HepG2 (cell line): ENCODE results near the gene THADA. TPM values are rescaled to one million over a fixed set of nuclear protein-coding genes. Genes with fewer than 3 reads are reported as not detected.

Source experiments
- DNMT1 ChIP-seq: sonication (generic); formaldehyde crosslinking; IDR thresholded peaks from 2 replicates; pipeline ENCODE4 v1.5.1; 2020; ENCODE audit warnings: mild to moderate bottlenecking, missing genetic modification reagents
- DPF2 ChIP-seq: sonication (generic); formaldehyde crosslinking; IDR thresholded peaks from 2 replicates; pipeline ENCODE4 v1.4.0; 2020; ENCODE audit warnings: mild to moderate bottlenecking, low read depth, missing genetic modification reagents, borderline replicate concordance
- ZFP36L1 ChIP-seq: sonication (generic); formaldehyde crosslinking; IDR thresholded peaks from 2 replicates; pipeline ENCODE4 v1.8.0; 2022; ENCODE audit warnings: mild to moderate bottlenecking, missing genetic modification reagents, moderate library complexity
- ZFP41 ChIP-seq: sonication (generic); formaldehyde crosslinking; IDR thresholded peaks from 2 replicates; pipeline ENCODE4 v1.4.0; 2020; ENCODE audit warnings: mild to moderate bottlenecking, missing genetic modification reagents, borderline replicate concordance
- ZNF143 ChIP-seq: sonication (generic); formaldehyde crosslinking; IDR thresholded peaks from 2 replicates; pipeline ENCODE4 v1.4.0; 2020; ENCODE audit warnings: missing genetic modification reagents
- ZNF230 ChIP-seq: sonication (generic); formaldehyde crosslinking; IDR thresholded peaks from 2 replicates; pipeline ENCODE4 v1.4.0; 2020; ENCODE audit warnings: mild to moderate bottlenecking, missing genetic modification reagents
- ZNF841 ChIP-seq: sonication (generic); formaldehyde crosslinking; IDR thresholded peaks from 2 replicates; pipeline ENCODE4 v1.8.1; 2023; ENCODE audit warnings: missing genetic modification reagents, borderline replicate concordance
- ZNF878 ChIP-seq: sonication (generic); formaldehyde crosslinking; IDR thresholded peaks from 2 replicates; pipeline ENCODE4 v1.8.1; 2023; ENCODE audit warnings: mild to moderate bottlenecking, missing genetic modification reagents, moderate library complexity
- ZNF879 ChIP-seq: sonication (generic); formaldehyde crosslinking; IDR thresholded peaks from 2 replicates; pipeline ENCODE4 v1.8.1; 2023; ENCODE audit warnings: missing genetic modification reagents
- polyA plus RNA-seq, 8 experiments: library from polyadenylated mRNA; depleted of rRNA in 3 of 8; stranded (reverse) in 7 of 8; unstranded in 1 of 8; fragments of >200 nt; fragmentation: Illumina TruSeq in 4 of 8; extraction: Trizol in 4 of 8; gene quantifications; 2 replicates each; pipeline versions ENCODE4 v1.2.1 to v1.2.3, GENCODE V29; 2011 to 2016; ENCODE audit warnings: low read depth in 4 of 8, missing spikeins in 1 of 8, mixed read lengths in 1 of 8; ENCODE audit not compliant: insufficient read depth in 1 of 8
- total RNA-seq, 5 experiments: library from RNA; depleted of rRNA; stranded (reverse); fragments of >200 nt; fragmentation: Illumina TruSeq; extraction: Trizol; gene quantifications; 2 replicates each; pipeline ENCODE4 v1.2.3, GENCODE V29; 2016; ENCODE audit warnings: low read depth in 1 of 5
- TF ChIP-seq, protein P1 (sequence below): sonication (generic); formaldehyde crosslinking; IDR thresholded peaks from 2 replicates; pipeline ENCODE4 v1.4.0; 2020; ENCODE audit warnings: mild to moderate bottlenecking, missing genetic modification reagents
- TF ChIP-seq, protein P2 (sequence below): sonication (generic); formaldehyde crosslinking; IDR thresholded peaks from 2 replicates; pipeline ENCODE4 v1.4.0; 2020; ENCODE audit warnings: missing genetic modification reagents

The THADA gene
- total and polyA plus RNA-seq, 2 of the 13 experiments (the other 11 are each of a cell fraction or from before 2014, with no cell fraction given), result 12.7 to 21.7 TPM

DNA sequence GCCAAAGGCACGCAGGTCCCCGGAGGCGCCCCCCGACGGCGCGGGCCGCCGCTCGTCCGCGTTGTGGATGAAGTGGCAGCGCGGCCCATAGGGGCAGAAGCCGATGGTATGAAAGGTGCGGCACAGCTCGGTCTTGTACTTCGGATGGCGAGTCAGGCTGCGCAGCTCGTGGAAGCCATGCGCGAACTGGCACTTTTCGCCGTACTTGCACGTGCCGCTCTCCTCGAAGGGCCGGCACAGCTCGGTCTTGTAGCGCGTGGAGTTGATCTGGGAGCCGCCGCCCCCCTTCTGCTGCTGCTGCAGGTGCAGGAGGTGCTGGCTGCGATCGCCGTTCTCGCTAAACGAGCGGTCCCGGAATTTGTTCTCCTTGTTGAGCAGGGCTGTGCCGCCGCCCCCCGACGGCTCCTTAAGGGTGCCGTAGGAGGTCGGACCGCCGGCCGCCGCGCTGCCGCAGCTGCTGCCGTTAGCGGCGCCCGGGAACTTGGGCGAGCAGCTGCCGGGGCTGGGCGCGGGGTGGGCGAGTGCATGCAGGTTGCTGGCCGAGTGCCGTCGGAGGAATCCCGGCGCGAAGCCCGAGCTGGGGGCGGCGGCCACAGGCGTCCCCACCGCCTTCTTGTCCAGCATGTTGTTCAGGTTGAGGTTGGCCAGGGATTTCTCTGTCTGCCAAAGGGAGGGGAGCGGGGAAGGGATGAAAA is 370.6 kb downstream of the THADA start (continued):
- TF ChIP-seq, protein P1, sequence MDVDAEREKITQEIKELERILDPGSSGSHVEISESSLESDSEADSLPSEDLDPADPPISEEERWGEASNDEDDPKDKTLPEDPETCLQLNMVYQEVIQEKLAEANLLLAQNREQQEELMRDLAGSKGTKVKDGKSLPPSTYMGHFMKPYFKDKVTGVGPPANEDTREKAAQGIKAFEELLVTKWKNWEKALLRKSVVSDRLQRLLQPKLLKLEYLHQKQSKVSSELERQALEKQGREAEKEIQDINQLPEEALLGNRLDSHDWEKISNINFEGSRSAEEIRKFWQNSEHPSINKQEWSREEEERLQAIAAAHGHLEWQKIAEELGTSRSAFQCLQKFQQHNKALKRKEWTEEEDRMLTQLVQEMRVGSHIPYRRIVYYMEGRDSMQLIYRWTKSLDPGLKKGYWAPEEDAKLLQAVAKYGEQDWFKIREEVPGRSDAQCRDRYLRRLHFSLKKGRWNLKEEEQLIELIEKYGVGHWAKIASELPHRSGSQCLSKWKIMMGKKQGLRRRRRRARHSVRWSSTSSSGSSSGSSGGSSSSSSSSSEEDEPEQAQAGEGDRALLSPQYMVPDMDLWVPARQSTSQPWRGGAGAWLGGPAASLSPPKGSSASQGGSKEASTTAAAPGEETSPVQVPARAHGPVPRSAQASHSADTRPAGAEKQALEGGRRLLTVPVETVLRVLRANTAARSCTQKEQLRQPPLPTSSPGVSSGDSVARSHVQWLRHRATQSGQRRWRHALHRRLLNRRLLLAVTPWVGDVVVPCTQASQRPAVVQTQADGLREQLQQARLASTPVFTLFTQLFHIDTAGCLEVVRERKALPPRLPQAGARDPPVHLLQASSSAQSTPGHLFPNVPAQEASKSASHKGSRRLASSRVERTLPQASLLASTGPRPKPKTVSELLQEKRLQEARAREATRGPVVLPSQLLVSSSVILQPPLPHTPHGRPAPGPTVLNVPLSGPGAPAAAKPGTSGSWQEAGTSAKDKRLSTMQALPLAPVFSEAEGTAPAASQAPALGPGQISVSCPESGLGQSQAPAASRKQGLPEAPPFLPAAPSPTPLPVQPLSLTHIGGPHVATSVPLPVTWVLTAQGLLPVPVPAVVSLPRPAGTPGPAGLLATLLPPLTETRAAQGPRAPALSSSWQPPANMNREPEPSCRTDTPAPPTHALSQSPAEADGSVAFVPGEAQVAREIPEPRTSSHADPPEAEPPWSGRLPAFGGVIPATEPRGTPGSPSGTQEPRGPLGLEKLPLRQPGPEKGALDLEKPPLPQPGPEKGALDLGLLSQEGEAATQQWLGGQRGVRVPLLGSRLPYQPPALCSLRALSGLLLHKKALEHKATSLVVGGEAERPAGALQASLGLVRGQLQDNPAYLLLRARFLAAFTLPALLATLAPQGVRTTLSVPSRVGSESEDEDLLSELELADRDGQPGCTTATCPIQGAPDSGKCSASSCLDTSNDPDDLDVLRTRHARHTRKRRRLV, result no peak
- TF ChIP-seq ZNF841 (CRISPR knock-in tag) (0 out of 2 replicates have a peak, but pooled peaks have one; percentile 37), ZFP36L1 (CRISPR knock-in tag) (no peak; the same call in 1 of the 2 replicates), ZNF879 (CRISPR knock-in tag) (no peak), ZNF143 (CRISPR knock-in tag) (0 out of 2 replicates have a peak, but pooled peaks have one; percentile 20), ZFP41 (CRISPR knock-in tag) (no peak), ZNF230 (CRISPR knock-in tag) (no peak; the same call in 1 of the 2 replicates), DNMT1 (CRISPR knock-in tag) (no peak; the same call in 1 of the 2 replicates), DPF2 (CRISPR knock-in tag) (no peak), ZNF878 (CRISPR knock-in tag) (0 out of 2 replicates have a peak, but pooled peaks have one; percentile 29)
- TF ChIP-seq, protein P2, sequence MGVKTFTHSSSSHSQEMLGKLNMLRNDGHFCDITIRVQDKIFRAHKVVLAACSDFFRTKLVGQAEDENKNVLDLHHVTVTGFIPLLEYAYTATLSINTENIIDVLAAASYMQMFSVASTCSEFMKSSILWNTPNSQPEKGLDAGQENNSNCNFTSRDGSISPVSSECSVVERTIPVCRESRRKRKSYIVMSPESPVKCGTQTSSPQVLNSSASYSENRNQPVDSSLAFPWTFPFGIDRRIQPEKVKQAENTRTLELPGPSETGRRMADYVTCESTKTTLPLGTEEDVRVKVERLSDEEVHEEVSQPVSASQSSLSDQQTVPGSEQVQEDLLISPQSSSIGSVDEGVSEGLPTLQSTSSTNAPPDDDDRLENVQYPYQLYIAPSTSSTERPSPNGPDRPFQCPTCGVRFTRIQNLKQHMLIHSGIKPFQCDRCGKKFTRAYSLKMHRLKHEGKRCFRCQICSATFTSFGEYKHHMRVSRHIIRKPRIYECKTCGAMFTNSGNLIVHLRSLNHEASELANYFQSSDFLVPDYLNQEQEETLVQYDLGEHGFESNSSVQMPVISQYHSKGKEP (CRISPR knock-in tag), result no peak
